BJ (cell line): ENCODE results near the gene RFX2. TPM values are rescaled to one million over a fixed set of nuclear protein-coding genes. Genes with fewer than 3 reads are reported as not detected.

ENCODE experiments used
- CTCF ChIA-PET: fragments of 350-600 bp; formaldehyde crosslinking; extraction: SDS; loops from one replicate; lab custom pipeline; 2021; ENCODE audit warnings: antibody characterized with exemption, inconsistent platforms; lab: Yijun Ruan, JAX
- POLR2A ChIA-PET: fragments of 300-600 bp; sonication (Branson Sonifier 250); formaldehyde crosslinking; extraction: SDS; loops from one replicate; lab custom pipeline; 2021; ENCODE audit warnings: antibody characterized with exemption; lab: Charles Lee
- DNase-seq: peaks from one replicate; pipeline ENCODE4 v3.0.0-alpha.2; 2011; ENCODE audit warnings: low read depth
- H3K27me3 ChIP-seq: 2 replicates; pipeline ENCODE4 v1.6.0; 2011; ENCODE audit warnings: low read length; ENCODE audit not compliant: control insufficient read depth, insufficient read depth
- H3K36me3 ChIP-seq: 2 replicates; pipeline ENCODE4 v1.5.1; 2011; ENCODE audit warnings: low read length; ENCODE audit not compliant: control insufficient read depth, insufficient read depth
- H3K4me3 ChIP-seq: 2 replicates; pipeline ENCODE4 v1.5.1; 2011; ENCODE audit warnings: low read depth, mild to moderate bottlenecking, control low read depth, low read length
- CTCF ChIP-seq: IDR thresholded peaks from 2 replicates; pipeline ENCODE4 v1.5.1; 2011; ENCODE audit warnings: low read depth, mild to moderate bottlenecking, control low read depth, inconsistent platforms, low read length, moderate library complexity; ENCODE audit not compliant: insufficient read depth
- polyA plus RNA-seq: library from polyadenylated mRNA; depleted of rRNA; stranded (reverse); fragments of >200 nt; gene quantifications from 2 replicates; pipeline ENCODE4 v1.2.3, GENCODE V29; 2011

Gene RFX2
- polyA plus RNA-seq, 1 experiment, result 5.7 TPM

GRCh38 chr19:6138066-6138465, 27.8 kb upstream of the RFX2 start:
- TF ChIP-seq CTCF, result no peak
- Histone ChIP-seq H3K36me3 (no peaks in the 10 kb centered on the region), H3K27me3 (no peaks in the 10 kb centered on the region), H3K4me3 (no peak overlapping the region)
- no peak for DNase-seq
- ChIA-PET POLR2A (no interaction called here), CTCF (interaction anchor here (4.4 kb wide), 1 partner anchor 12 kb away, joined by 22 read pairs; no protein-coding TSS in a partner anchor)

- Histone ChIP-seq H3K36me3 (no peaks in the 10 kb centered on the region), H3K27me3 (peaks cover 2% of the 10 kb centered on the region; the same call in 1 of the 2 replicates), H3K4me3 (no peak overlapping the region)
- ChIA-PET POLR2A (no interaction called here), CTCF (no interaction called here)
- no peak for TF ChIP-seq CTCF
- no peak for DNase-seq
Measured at GRCh38 chr19:6133231-6133630, 22.9 kb upstream of the RFX2 start.

- CTCF ChIA-PET, result no interaction called here
- no peak for DNase-seq
- POLR2A ChIA-PET, result no interaction called here
- Histone ChIP-seq H3K36me3 (no peaks in the 10 kb centered on the region), H3K4me3 (no peak overlapping the region), H3K27me3 (peaks cover 2% of the 10 kb centered on the region; the same call in 1 of the 2 replicates)
- no peak for TF ChIP-seq CTCF
Measured at GRCh38 chr19:6132482-6132881, 22.2 kb upstream of the RFX2 start.

- CTCF ChIA-PET, result interaction anchor here (0.6 to 7.8 kb wide), 9 partner anchors 11 to 473 kb away, joined by 3 to 140 read pairs (median 4); no protein-coding TSS in a partner anchor
- no peak for DNase-seq
- no peak overlapping the region for H3K4me3 ChIP-seq
Measured at GRCh38 chr19:6127716-6128335, 17.5 kb upstream of the RFX2 start.

More at GRCh38 chr19:6127716-6128335, 17.5 kb upstream of the RFX2 start:
- no peaks in the 10 kb centered on the region for H3K36me3 ChIP-seq
- no peak for TF ChIP-seq CTCF
- peaks cover 2% of the 10 kb centered on the region; the same call in 1 of the 2 replicates for H3K27me3 ChIP-seq
- POLR2A ChIA-PET, result no interaction called here
